Upper lobe of right lung (tissue), 1 donor: ENCODE measurements around the gene DNAJC13. TPM values are rescaled to one million over a fixed set of nuclear protein-coding genes. Genes with fewer than 3 reads are reported as not detected.

Source experiments
- ATAC-seq: fragments of 200-7000 bp; cut with Tn5 transposase; one replicate; pipeline ENCODE4 v1.9.1; 2020; ENCODE audit warnings: mild to moderate bottlenecking, moderate library complexity
- DNase-seq: peaks from one replicate; pipeline ENCODE4 v3.0.0-alpha.2; 2020
- H3K27ac ChIP-seq: fragments of 200-600 bp; one replicate; pipeline ENCODE4 v1.8.0; 2022
- H3K27me3 ChIP-seq: fragments of 200-600 bp; one replicate; pipeline ENCODE4 v1.8.0; 2022; ENCODE audit warnings: mild to moderate bottlenecking
- H3K36me3 ChIP-seq: fragments of 200-600 bp; one replicate; pipeline ENCODE4 v1.8.0; 2022
- H3K4me1 ChIP-seq: fragments of 200-600 bp; one replicate; pipeline ENCODE4 v1.8.0; 2022
- H3K4me3 ChIP-seq: fragments of 200-600 bp; one replicate; pipeline ENCODE4 v1.8.0; 2022; ENCODE audit warnings: mild to moderate bottlenecking
- H3K9me3 ChIP-seq: fragments of 200-600 bp; one replicate; pipeline ENCODE4 v1.8.0; 2022
- CTCF ChIP-seq: fragments of 200-600 bp; IDR thresholded peaks from one replicate; pipeline ENCODE4 v1.8.0; 2022; ENCODE audit warnings: antibody characterized with exemption
- intact Hi-C: fragments of 100-400 bp; cut with DNase I; formaldehyde crosslinking; loops from one replicate; pipeline ENCODE4 v1.11.0; 2022
- total RNA-seq: library from RNA; stranded (reverse); fragmentation: NEBNext Ultra II Directional; extraction: Animal tissue kit (Norgen Biotek cat#: 25700); gene quantifications from one replicate; pipeline ENCODE4 v1.2.1, GENCODE V29; 2021
- donor health status: DM: no; HTN: yes; CAD: no; lungs with severe emphysema.

Gene DNAJC13
- total RNA-seq, 1 donor from 2014 or later: 44.8 TPM

GRCh38 chr3:132509506-132509905 is 92.2 kb downstream of the DNAJC13 start:
- ATAC-seq: no peak
- H3K36me3 ChIP-seq: peaks cover 99% of the 10 kb centered on the region
- H3K4me1 ChIP-seq: no peaks in the 10 kb centered on the region
- no peak overlapping the region for H3K27ac ChIP-seq
- TF ChIP-seq CTCF: no peak
- H3K4me3 ChIP-seq: no peak overlapping the region
- intact Hi-C loops: loop anchor here (10.0 kb wide), 1 partner anchor 185 kb away; no protein-coding TSS in a partner anchor
- no peaks in the 10 kb centered on the region for H3K27me3 ChIP-seq
- no peaks in the 10 kb centered on the region for H3K9me3 ChIP-seq
- DNase-seq: no peak

GRCh38 chr3:132513057-132513456 is 95.8 kb downstream of the DNAJC13 start:
- ATAC-seq (no peak), DNase-seq (no peak)
- Histone ChIP-seq H3K36me3 (peaks cover 100% of the 10 kb centered on the region), H3K9me3 (no peaks in the 10 kb centered on the region), H3K4me3 (no peak overlapping the region), H3K27ac (no peak overlapping the region), H3K4me1 (no peaks in the 10 kb centered on the region), H3K27me3 (no peaks in the 10 kb centered on the region)
- TF ChIP-seq CTCF: no peak
- intact Hi-C loops: no loop called here

- H3K36me3 ChIP-seq: peaks cover 99% of the 10 kb centered on the region
- no peak for ATAC-seq
Measured at GRCh38 chr3:132517311-132517710, 100.0 kb downstream of the DNAJC13 start.

GRCh38 chr3:132519914-132520313 is 102.6 kb downstream of the DNAJC13 start:
- TF ChIP-seq CTCF: no peak
- no peaks in the 10 kb centered on the region for H3K4me1 ChIP-seq
- ATAC-seq: no peak
- peaks cover 99% of the 10 kb centered on the region for H3K36me3 ChIP-seq
- H3K9me3 ChIP-seq: no peaks in the 10 kb centered on the region
- H3K27me3 ChIP-seq: no peaks in the 10 kb centered on the region
- intact Hi-C loops: no loop called here
- H3K4me3 ChIP-seq: no peak overlapping the region
- H3K27ac ChIP-seq: no peak overlapping the region
- DNase-seq: no peak

More at GRCh38 chr3:132517311-132517710, 100.0 kb downstream of the DNAJC13 start:
- Histone ChIP-seq H3K4me1 (no peaks in the 10 kb centered on the region), H3K27me3 (no peaks in the 10 kb centered on the region), H3K9me3 (no peaks in the 10 kb centered on the region), H3K27ac (no peak overlapping the region), H3K4me3 (no peak overlapping the region)
- intact Hi-C loops: no loop called here
- no peak for DNase-seq
- no peak for TF ChIP-seq CTCF

- DNase-seq (no peak), ATAC-seq (no peak)
- Histone ChIP-seq H3K9me3 (no peaks in the 10 kb centered on the region), H3K4me3 (no peak overlapping the region), H3K27ac (no peak overlapping the region), H3K36me3 (peaks cover 99% of the 10 kb centered on the region), H3K4me1 (no peaks in the 10 kb centered on the region), H3K27me3 (no peaks in the 10 kb centered on the region)
- no peak for TF ChIP-seq CTCF
- intact Hi-C loops: no loop called here
Measured at GRCh38 chr3:132521901-132522300, 104.6 kb downstream of the DNAJC13 start.

GRCh38 chr3:132522353-132522752 is 105.1 kb downstream of the DNAJC13 start:
- Histone ChIP-seq H3K4me1 (no peaks in the 10 kb centered on the region), H3K27ac (no peak overlapping the region), H3K9me3 (no peaks in the 10 kb centered on the region), H3K4me3 (no peak overlapping the region), H3K27me3 (no peaks in the 10 kb centered on the region), H3K36me3 (peaks cover 99% of the 10 kb centered on the region)
- DNase-seq (no peak), ATAC-seq (no peak)
- intact Hi-C loops: no loop called here
- TF ChIP-seq CTCF: no peak
